ENCODE data around the gene IL1RAP.

The IL1RAP gene

DNA sequence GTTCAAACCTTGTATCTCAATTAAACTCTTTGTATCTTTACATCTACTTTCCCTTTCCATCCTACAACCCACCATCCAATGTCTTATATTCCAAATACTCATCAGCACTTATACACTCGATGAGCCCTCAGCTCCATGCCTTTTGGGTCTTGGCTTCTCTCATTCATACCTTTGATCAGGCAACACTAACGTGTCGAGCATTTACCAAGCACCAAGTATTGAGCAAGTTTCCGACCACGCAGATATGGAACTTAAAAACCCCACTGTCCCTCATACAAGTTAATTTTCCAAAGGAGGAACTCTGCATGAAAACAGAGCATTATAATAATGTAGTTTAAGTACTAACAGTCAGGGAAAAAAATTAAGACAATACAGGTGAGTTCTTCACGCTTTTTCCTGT lies 102.8 kb downstream of the IL1RAP start:
- no peak for DNase-seq

DNA sequence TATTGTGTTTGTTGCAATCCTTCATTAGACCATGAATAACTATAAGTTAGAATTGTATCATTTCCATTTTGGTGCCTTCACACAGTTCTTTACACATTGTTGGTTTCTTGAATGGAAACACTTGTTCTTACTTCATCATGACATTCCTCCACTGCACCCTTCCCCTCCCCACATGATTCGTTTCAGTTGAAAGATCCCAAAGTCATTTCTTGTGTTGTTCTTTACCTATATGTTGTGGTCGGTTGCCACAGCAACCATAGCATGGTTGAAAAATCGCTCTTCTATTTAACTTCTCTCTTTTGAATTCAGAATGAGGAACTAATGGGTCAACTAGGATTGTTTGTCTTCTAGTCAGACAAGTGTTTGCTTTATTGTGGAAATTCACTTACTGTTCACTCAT lies 103.3 kb downstream of the IL1RAP start:
- no peak for DNase-seq

DNA sequence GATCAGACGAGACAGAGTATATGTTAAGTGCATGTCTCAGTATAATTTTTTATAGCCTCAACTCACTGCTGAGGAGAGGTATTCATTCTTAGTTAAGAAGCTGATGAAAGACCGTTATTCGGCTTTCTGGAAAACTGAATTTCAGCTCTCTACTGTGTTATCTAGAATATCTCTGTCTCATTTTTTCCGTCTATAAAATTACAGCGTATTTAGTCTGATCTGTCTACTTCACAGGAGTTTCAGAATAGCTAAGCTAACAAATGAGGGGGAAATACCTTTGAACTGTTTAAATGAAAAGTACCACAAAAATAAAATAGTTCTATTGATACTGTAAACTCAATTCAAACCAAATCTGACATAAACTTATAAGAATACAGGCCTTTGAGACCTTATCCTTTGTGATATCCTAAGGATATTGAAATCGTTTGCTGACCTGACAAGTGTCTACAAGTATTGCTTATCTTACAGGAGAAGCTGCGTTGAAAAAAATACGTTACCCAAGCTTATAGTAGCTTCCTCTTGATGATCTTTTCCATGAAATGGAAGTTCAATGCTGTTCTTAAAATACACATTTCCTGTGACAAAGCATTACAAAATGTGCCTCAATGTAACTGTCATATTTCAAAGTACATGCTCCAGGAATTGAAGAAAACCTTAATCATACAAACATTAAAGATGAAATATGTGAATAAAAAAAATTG lies 104.6 kb downstream of the IL1RAP start:
- no peak for DNase-seq

DNA sequence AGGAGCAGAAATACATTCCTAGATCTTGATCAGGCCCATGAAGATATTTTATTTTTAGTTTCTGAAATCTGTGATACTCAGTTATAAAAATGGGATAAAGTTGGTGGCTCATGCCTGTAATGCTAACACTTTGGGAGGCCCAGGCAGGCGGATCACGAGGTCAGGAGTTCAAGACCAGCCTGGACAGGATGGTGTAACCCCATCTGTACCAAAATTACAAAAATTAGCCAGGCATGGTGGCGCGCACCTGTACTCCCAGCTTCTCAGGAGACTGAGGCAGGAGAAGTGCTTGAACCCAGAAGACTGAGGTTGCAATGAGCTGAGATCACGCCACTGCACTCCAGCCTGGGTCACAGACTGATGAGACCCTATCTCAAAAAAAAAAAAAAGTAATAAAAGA lies 105.5 kb downstream of the IL1RAP start:
- DNase-seq = no peak

DNA sequence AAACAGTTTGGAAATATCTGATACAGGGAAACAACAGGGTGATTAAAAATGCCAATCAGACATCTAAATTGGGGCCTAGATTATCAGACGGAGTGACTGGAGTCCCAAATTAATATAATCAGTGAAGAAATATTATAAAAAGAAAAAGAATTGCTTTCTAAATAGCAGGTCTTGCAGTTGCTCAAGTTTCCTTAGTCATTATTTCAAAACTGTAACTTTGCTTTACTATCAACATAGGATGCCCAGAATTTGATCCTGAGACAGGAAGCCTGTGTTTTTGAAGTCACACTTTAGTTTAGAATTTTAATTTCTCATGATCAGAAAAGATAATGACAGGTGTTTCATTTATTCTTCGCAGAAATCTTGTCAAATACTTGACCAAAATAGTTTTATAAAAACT lies 105.9 kb downstream of the IL1RAP start:
- DNase-seq = no peak

DNA sequence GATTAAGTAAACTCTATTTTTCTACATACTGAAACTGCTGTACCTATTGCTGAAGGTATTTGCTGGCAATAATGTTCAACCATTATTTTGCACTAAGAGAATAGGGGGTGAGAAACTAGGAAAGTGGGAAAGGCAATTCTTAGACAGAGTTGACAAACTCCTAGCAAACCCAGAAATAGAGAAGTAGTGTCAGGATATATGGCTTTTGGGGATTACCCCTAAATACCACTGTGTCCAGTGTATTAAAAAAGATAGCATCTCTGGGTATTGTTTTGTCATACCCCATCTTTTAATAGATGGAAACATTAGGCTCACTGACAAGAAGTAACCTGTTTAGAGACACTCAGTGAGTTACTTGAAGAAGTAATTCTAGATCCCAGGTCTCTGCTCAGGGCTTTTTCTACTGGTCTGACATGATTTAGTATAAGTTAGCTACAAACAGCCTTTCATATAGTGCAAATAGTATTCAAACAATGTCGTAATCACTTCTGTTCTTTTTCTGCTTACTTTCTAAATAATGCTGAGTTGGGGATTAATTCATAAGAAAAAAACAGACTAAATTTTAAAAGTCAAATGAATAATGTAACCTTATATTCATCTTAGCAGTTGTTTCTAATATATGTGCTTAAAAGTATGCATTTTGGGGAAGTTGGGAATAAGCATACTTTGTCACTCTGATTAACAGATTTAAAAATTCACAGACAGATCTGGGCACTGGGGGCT lies 107.2 kb downstream of the IL1RAP start:
- DNase-seq = no peak

DNA sequence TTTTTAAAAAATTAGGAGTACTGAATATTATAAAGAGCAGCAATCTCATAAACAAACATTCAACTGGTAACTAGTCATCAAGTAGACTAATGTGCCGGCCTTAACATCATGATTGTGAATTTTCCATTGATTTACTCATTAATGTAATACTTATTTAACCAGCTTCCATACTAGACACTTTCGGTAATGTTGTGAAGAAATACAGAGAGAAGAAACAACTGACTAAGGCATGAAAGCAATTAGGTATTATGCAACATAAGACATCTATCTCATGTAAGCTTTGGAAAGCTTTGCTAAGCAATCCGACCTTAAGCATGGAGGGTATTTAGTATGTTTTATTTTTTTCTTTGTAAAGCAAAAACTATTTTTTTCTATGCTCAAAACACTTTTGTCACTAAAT lies 108.0 kb downstream of the IL1RAP start:
- DNase-seq = no peak

DNA sequence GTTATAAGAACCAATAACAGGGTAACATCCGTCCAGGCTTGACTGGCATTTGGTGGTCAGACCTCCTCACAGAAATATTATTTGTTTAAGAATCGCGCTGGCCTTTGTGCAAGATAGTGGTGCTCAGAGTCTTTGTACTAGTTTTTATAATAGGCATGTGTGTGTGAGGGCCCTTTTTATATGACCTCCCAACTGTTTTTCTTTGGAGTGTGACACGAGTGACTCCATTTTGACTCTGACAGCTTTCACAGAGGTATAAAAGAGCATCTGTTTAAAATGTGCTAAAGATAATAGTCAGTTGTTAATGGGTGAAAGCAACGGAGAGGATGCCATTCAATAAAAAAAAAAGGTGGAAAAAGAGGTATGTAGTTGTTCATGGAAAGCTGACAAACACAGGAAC lies 110.4 kb downstream of the IL1RAP start:
- no peak for DNase-seq

DNA sequence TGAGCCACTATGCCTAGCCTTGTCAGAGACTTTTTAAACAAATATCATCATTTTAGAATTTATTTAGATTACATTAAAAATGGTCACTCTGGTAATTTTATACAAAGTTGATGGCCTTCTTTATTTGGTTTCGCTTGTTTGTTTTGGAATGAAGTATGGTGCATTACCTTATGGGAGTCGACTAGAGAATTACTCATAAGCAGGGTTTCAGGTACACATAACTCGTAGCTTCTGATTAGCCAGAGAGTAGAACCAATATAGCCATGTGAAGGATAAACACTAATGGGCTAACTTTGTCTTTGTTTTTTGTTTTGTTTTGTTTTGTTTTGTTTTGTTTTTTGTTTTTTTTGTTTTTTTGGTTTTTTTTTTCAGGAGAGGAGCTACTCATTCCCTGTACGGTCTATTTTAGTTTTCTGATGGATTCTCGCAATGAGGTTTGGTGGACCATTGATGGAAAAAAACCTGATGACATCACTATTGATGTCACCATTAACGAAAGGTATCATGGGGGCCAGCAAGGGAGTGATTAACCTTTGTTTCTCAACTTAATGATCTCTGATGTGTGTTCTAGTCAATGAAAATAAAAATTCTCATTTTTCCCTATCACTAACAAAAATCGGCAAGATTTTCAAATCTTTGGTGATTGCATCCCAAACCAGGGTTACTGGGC lies 113.2 kb downstream of the IL1RAP start:
- DNase-seq = no peak

DNA sequence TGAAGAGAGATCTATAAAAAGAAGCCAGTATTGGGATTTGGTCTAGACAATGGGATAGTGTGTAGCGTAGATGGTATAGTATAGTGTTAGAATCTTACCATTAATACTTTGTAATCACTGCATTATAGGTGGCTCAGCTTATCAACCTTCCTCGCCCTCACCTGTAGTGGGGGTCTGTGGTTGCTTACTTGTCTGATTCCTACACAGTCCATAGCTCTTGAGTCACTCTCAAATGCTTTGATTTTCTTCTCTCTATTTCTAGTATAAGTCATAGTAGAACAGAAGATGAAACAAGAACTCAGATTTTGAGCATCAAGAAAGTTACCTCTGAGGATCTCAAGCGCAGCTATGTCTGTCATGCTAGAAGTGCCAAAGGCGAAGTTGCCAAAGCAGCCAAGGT lies 115.2 kb downstream of the IL1RAP start:
- DNase-seq = no peak

DNA sequence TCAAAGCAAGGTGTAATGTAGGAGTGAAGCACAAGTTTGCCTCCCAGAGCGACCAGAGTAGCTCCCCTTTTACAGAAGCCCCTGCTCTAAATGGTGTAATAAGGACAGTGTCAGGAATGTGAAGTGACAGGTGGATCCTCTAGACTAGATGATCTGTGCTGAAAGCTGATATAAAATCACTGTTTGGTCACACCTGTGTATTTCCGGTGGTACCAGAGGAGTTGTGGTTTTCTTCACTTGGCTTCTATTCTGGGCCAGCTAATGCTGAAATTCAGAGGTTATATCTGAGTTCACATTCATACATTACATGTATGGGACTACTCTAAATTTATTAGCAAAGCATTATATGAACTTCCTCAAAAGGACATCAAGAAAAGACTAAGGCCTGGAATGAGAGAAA lies 117.4 kb downstream of the IL1RAP start:
- DNase-seq = no peak

DNA sequence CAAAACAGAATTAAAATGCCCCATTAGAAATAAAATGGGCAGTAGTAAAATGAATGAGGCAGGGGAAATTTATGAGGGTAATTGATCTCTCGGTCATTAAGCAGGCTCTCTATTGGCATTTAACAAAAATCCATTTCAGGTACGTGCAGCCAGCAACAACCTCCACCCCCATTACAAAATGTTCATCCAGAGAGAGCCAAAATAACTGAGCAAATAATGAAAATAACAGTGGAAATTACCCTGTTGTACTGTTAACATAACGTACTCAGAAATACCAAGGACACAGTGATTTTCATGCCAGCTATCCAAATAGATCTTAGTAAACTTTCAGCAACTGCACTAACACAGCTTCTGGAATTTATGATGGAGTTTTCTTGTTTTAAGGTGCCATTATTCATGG lies 127.7 kb downstream of the IL1RAP start:
- no peak for DNase-seq

DNA sequence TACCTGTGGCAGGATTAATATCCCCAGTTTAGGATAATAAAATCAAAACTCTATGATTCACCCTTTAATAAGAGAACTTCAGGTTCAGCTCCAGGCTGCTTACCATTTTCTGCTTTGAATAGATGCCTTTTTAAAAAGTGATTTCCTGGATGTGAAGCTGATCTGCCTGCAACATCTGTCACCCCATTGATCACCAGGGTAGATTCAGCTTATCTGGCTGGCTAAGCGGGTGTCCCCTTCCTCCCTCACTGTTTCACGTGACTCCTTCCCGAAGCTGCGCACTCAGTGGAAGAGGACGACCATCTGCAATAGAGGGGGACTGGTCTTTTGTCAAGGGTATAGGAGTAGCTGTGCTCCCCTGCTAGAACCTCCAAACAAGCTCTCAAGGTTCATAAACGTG lies 128.1 kb downstream of the IL1RAP start:
- no peak for DNase-seq

DNA sequence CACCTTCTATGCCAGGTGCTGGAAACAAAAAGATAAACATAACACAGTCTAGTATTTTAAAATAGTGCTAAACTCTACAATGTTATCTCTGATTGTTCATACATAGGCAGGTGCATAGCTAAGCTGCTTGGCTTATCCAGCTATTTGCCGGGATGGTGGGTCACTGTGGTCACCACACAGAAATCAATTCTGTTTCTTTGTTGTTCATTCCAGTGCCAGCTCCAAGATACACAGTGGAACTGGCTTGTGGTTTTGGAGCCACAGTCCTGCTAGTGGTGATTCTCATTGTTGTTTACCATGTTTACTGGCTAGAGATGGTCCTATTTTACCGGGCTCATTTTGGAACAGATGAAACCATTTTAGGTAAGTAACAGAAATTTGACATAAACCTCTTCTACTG lies 130.2 kb downstream of the IL1RAP start:
- DNase-seq = no peak

DNA sequence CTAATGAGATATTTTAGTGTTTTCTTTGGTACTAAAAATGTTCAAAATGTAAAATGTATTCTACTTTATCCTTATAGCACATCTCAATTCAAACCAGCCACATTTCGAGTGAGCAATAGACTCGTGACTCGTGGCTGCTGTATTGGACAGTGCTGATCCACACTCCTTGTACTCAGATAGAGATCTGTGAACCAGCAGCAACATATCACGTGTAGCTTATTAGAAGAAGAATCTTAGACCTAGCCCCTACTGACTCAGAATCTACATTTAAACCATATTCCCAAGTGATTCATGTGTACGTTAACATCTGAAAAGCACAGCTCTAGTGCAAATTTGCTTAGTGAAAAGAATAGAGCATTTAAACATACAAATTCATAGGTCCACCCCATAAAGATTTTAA lies 130.9 kb downstream of the IL1RAP start:
- DNase-seq = no peak

DNA sequence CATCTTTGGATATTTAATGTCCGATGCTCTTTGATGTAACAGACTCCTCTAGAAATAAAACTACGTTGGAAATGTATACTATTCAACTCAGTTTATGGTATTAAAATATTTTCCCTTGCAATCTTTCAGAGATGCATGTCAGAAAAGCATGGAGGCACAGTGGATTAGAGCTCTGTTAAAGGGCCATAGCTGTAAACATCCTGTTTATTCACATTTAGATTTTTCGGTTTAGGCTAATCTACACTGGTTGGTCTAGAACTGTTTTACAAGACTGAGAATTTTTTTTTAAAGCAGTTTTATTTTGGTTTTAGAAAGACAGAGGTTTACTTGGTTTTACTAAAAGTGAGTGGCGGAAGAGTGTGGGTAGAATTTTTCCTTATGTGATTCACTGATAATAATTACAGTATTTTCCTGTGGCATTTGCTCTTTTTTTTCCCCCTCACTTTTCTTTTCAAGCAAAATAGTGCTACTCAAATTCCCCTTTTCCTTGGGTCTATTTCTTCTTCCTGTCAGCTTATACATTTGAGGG lies 132.1 kb downstream of the IL1RAP start:
- no peak for DNase-seq

DNA sequence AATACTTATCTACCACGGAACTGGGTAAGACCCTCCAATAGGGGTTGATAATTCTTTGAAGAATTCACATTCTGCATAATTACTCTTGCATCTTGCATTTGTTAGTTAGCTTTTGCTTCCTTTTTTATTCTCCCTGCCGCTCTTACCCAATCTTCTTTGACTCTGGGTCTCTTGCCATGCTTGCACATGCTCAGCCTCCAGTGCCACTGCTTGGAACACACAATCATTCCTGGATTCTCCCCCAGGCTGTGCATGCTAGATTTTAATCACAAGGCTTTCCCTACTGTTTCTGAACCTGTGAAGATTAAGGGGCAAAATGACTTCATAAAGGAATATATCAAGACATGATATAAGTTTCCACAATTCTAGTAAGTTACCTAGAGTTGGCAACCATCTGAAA lies 133.1 kb downstream of the IL1RAP start:
- no peak for DNase-seq

DNA sequence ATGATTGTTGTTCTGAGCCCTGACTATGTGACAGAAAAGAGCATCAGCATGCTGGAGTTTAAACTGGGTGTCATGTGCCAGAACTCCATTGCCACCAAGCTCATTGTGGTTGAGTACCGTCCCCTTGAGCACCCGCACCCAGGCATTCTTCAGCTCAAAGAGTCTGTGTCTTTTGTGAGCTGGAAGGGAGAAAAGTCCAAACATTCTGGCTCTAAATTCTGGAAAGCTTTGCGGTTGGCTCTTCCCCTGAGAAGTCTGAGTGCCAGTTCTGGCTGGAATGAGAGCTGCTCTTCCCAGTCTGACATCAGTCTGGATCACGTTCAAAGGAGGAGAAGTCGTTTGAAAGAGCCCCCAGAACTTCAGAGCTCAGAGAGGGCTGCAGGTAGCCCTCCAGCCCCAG lies 142.0 kb downstream of the IL1RAP start:
- no peak for DNase-seq

DNA sequence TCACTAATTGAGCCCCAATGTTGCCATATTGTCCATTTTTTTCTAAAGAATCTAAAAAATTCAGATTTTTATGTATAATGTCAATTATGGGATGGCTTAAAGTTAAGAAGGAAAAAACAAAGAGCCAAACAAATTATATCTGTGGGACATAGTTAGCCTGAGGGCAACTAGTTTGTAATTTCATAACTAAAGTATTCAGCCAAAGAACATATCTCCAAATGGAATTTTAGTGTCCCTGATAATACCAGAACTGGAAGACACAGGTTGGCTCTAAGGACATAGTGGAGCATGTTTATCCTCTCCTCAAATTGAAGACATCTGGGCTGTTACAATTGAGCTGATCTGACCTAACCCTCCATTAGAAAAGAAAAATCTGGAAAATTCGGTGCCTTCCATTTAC lies 144.2 kb downstream of the IL1RAP start:
- no peak for DNase-seq

DNA sequence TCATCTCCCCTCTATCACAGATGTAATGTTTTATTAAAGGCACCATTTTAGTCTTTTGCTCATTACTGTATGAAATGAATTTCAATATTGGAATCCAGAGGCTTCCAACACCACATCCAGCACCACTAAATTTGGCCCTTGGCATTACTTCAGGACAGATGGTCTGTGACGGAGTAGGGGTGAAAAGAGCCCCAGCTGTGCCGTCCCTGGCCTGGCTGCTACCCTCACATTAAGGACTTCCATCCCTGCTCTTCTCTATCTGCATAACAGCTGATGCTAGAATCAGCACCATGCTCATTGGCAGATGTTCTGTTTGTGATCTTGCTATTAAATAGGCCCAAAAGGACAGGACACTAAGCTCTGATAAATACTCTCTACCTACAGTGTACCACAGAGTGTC lies 152.9 kb downstream of the IL1RAP start:
- no peak for DNase-seq

DNA sequence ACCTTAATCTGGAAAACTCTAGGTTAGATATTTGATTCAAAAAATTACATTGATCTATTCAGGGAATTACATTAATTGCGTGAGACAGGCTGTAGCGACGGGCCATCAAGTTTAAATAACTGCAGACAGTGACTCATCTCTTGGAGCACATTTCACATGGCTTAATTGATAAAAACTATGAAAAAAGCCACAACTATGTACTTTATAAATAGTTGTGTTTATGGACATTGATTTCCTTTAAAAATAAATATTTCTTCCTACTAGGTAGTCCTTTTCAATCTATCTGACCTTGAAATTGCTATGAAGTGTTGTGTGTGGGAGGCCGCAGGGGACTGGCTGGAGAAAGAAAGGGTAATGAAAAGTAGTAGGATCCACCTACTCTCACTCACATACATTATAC lies 157.8 kb downstream of the IL1RAP start:
- DNase-seq = no peak

DNA sequence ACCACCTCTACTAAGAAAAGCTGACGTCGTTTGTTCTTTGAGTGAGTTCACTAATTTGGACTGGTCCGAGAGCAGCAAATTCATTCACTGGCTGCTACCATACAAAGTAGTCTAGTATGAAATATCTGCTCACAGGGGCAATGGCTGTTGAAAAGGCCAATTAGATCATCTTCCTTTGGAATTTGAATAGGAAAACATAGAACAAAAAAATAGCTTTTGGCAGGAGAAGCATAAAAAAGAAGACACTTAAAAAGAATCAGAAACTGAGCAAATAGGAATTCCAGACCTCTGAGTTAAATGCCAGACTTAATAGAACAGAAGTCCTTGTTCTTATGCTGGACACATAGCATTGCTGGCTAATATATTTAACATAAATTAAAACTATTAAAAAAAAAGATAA lies 159.3 kb downstream of the IL1RAP start:
- no peak for DNase-seq

DNA sequence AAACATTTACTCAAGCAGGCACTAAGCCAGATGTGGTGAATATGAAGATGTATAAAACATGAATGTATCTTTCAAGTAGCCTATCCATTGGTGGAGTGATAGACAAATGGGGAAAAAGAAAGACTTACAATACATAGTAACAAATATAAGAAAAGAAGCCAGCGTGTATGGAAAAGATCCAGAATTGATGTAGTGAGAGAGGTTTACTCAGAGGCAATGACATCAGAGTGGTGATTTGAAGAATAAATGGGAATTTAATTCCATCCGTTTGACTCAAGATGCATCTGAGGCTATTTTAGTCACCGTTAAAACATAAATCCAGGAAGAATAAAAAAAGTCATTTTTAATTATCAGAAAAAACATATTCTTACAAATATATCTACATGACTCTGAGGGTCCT lies 162.6 kb downstream of the IL1RAP start:
- DNase-seq = no peak

DNA sequence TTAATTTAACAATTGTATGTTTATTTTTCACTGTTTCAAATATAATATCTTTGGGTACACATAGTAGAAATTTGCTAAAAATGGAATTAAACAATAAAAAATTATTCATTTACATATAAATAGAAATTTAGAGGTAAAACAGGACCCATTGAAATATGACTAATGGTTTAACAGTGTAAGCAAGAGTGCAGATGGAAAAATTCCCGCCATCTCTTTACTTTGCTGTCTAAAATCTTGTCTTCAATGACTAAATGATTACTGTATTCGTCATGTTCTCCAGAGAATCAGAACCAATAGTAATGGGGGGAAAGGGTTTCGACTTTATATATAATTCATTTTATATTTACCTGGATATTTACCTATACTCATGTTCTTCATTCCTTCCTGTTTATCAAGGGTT lies 163.1 kb downstream of the IL1RAP start:
- no peak for DNase-seq
